HepG2 (cell line): ENCODE results near the gene PTPRM. TPM values are rescaled to one million over a fixed set of nuclear protein-coding genes. Genes with fewer than 3 reads are reported as not detected.

Experiments
- ELF4 ChIP-seq: sonication (generic); formaldehyde crosslinking; IDR thresholded peaks from 2 replicates; pipeline ENCODE4 v1.5.0; 2020; ENCODE audit warnings: missing genetic modification reagents, mild to moderate bottlenecking, moderate library complexity, borderline replicate concordance
- HDAC2 ChIP-seq: sonication (generic); formaldehyde crosslinking; IDR thresholded peaks from 2 replicates; pipeline ENCODE4 v1.4.0; 2020; ENCODE audit warnings: missing genetic modification reagents
- HMG20B ChIP-seq: conservative IDR thresholded peaks from 2 replicates; pipeline ENCODE4 v1.6.1; 2016; ENCODE audit warnings: missing genetic modification reagents, missing compliant biosample characterization
- HMGXB3 ChIP-seq: sonication (generic); formaldehyde crosslinking; IDR thresholded peaks from 2 replicates; pipeline ENCODE4 v1.4.0; 2020; ENCODE audit warnings: missing genetic modification reagents, borderline replicate concordance
- HNRNPL ChIP-seq: fragments of 200-400 bp; formaldehyde crosslinking; IDR thresholded peaks from 2 replicates; pipeline ENCODE4 v1.6.1; 2017; ENCODE audit warnings: mild to moderate bottlenecking, low read depth, low read length
- KMT2A ChIP-seq: sonication (generic); formaldehyde crosslinking; IDR thresholded peaks from 2 replicates; pipeline ENCODE4 v1.4.0; 2020; ENCODE audit warnings: missing genetic modification reagents
- NPAS2 ChIP-seq: sonication (generic); formaldehyde crosslinking; IDR thresholded peaks from 2 replicates; pipeline ENCODE4 v1.8.0; 2022; ENCODE audit warnings: mild to moderate bottlenecking, missing genetic modification reagents, borderline replicate concordance
- TCF7L2 ChIP-seq: IDR thresholded peaks from 2 replicates; pipeline ENCODE4 v1.6.1; 2011; ENCODE audit warnings: mild to moderate bottlenecking, low read depth, low read length, moderate library complexity
- ZBTB10 ChIP-seq: sonication (generic); formaldehyde crosslinking; IDR thresholded peaks from 2 replicates; pipeline ENCODE4 v1.4.0; 2020; ENCODE audit warnings: missing genetic modification reagents, borderline replicate concordance
- ZNF280B ChIP-seq: sonication (generic); formaldehyde crosslinking; IDR thresholded peaks from 2 replicates; pipeline ENCODE4 v1.5.0; 2020; ENCODE audit warnings: missing genetic modification reagents, mild to moderate bottlenecking, borderline replicate concordance
- ZNF34 ChIP-seq: sonication (generic); formaldehyde crosslinking; IDR thresholded peaks from 2 replicates; pipeline ENCODE4 v1.4.0; 2020; ENCODE audit warnings: mild to moderate bottlenecking, missing genetic modification reagents, borderline replicate concordance
- ZNF383 ChIP-seq: sonication (generic); formaldehyde crosslinking; IDR thresholded peaks from 2 replicates; pipeline ENCODE4 v1.4.0; 2020; ENCODE audit warnings: missing genetic modification reagents, mild to moderate bottlenecking, borderline replicate concordance
- ZNF709 ChIP-seq: sonication (generic); formaldehyde crosslinking; IDR thresholded peaks from 2 replicates; pipeline ENCODE4 v1.5.0; 2020; ENCODE audit warnings: mild to moderate bottlenecking, missing genetic modification reagents
- ZNF746 ChIP-seq: sonication (generic); formaldehyde crosslinking; IDR thresholded peaks from 2 replicates; pipeline ENCODE4 v1.8.0; 2022; ENCODE audit warnings: mild to moderate bottlenecking, missing genetic modification reagents
- ZNF841 ChIP-seq: sonication (generic); formaldehyde crosslinking; IDR thresholded peaks from 2 replicates; pipeline ENCODE4 v1.8.1; 2023; ENCODE audit warnings: missing genetic modification reagents, borderline replicate concordance
- ZSCAN5A ChIP-seq: sonication (generic); formaldehyde crosslinking; IDR thresholded peaks from 2 replicates; pipeline ENCODE4 v1.8.0; 2022; ENCODE audit warnings: mild to moderate bottlenecking, missing genetic modification reagents, borderline replicate concordance
- ZXDC ChIP-seq: sonication (generic); formaldehyde crosslinking; IDR thresholded peaks from 2 replicates; pipeline ENCODE4 v1.5.0; 2020; ENCODE audit warnings: mild to moderate bottlenecking, missing genetic modification reagents
- polyA plus RNA-seq, 8 experiments: library from polyadenylated mRNA; depleted of rRNA in 3 of 8; stranded (reverse) in 7 of 8; unstranded in 1 of 8; fragments of >200 nt; fragmentation: Illumina TruSeq in 4 of 8; extraction: Trizol in 4 of 8; gene quantifications; 2 replicates each; pipeline versions ENCODE4 v1.2.1 to v1.2.3, GENCODE V29; 2011 to 2016; ENCODE audit warnings: low read depth in 4 of 8, missing spikeins in 1 of 8, mixed read lengths in 1 of 8; ENCODE audit not compliant: insufficient read depth in 1 of 8
- total RNA-seq, 5 experiments: library from RNA; depleted of rRNA; stranded (reverse); fragments of >200 nt; fragmentation: Illumina TruSeq; extraction: Trizol; gene quantifications; 2 replicates each; pipeline ENCODE4 v1.2.3, GENCODE V29; 2016; ENCODE audit warnings: low read depth in 1 of 5

The PTPRM gene
- total and polyA plus RNA-seq, 2 of the 13 experiments (the other 11 are each of a cell fraction or from before 2014, with no cell fraction given), result 12.6 to 108 TPM

- TF ChIP-seq HNRNPL, result no peak
- TF ChIP-seq ZBTB10 (CRISPR knock-in tag), result 0 out of 2 replicates have a peak, but pooled peaks have one; percentile 34
- TF ChIP-seq ZNF34, result no peak
- TF ChIP-seq ZSCAN5A (CRISPR knock-in tag), result no peak
- TF ChIP-seq ZNF383 (CRISPR knock-in tag), result no peak
- TF ChIP-seq KMT2A (CRISPR knock-in tag), result peak; percentile 86
- no peak for TF ChIP-seq ELF4 (CRISPR knock-in tag)
- no peak for TF ChIP-seq TCF7L2
- 0 out of 2 replicates have a peak, but pooled peaks have one; percentile 19 for TF ChIP-seq HDAC2 (CRISPR knock-in tag)
- TF ChIP-seq ZNF746 (CRISPR knock-in tag), result no peak
- TF ChIP-seq ZNF841 (CRISPR knock-in tag), result no peak
- TF ChIP-seq HMG20B, result no peak
- TF ChIP-seq ZNF709, result no peak
- TF ChIP-seq ZNF280B (CRISPR knock-in tag), result no peak
- TF ChIP-seq HMGXB3 (CRISPR knock-in tag), result no peak
- TF ChIP-seq ZXDC (CRISPR knock-in tag), result no peak
- no peak for TF ChIP-seq NPAS2 (CRISPR knock-in tag)
Observed at GRCh38 chr18:7568426-7568825, 1.3 kb downstream of the PTPRM start (continued).
